HCT116 (cell line): ENCODE measurements around the gene SMARCD1. TPM values are rescaled to one million over a fixed set of nuclear protein-coding genes. Genes with fewer than 3 reads are reported as not detected.

Source experiments
- JUND ChIP-seq: IDR thresholded peaks from 2 replicates; pipeline ENCODE4 v1.6.1; 2012
- POLR2AphosphoS5 ChIP-seq: IDR thresholded peaks from 2 replicates; pipeline ENCODE4 v1.6.1; 2011; ENCODE audit warnings: mild to moderate bottlenecking, low read depth, low read length, moderate library complexity
- SRF ChIP-seq: IDR thresholded peaks from 2 replicates; pipeline ENCODE4 v1.6.1; 2012; ENCODE audit warnings: low read depth
- YY1 ChIP-seq: IDR thresholded peaks from 2 replicates; pipeline ENCODE4 v1.6.1; 2011; ENCODE audit warnings: low read length, low read depth, moderate library complexity, mild to moderate bottlenecking; ENCODE audit not compliant: insufficient replicate concordance; ENCODE audit errors: extremely low read depth
- total RNA-seq: library from RNA; stranded (reverse); gene quantifications from one replicate; pipeline ENCODE4 v1.2.1, GENCODE V29; 2021; ENCODE audit not compliant: unreplicated experiment
- TF ChIP-seq, protein P1 (sequence below), 3 experiments: fragments of 200-600 bp in 1 of 3; sonication (generic) in 1 of 3; IDR thresholded peaks in 2 of 3; conservative IDR thresholded peaks in 1 of 3; 2 replicates each; pipeline ENCODE4 v1.5.1; 2012 to 2017; ENCODE audit warnings: low read depth in 2 of 3, low read length in 2 of 3, antibody characterized with exemption in 1 of 3, borderline replicate concordance in 1 of 3, control low read depth in 1 of 3, mild to moderate bottlenecking in 1 of 3, mixed read lengths in 1 of 3, mixed run types in 1 of 3, moderate library complexity in 1 of 3; ENCODE audit not compliant: insufficient read depth in 1 of 3
- TF ChIP-seq, protein P2 (sequence below): IDR thresholded peaks from 2 replicates; pipeline ENCODE4 v1.6.1; 2012; ENCODE audit warnings: low read depth

Gene SMARCD1
- total RNA-seq, 1 experiment from 2014 or later = 64.8 TPM

DNA sequence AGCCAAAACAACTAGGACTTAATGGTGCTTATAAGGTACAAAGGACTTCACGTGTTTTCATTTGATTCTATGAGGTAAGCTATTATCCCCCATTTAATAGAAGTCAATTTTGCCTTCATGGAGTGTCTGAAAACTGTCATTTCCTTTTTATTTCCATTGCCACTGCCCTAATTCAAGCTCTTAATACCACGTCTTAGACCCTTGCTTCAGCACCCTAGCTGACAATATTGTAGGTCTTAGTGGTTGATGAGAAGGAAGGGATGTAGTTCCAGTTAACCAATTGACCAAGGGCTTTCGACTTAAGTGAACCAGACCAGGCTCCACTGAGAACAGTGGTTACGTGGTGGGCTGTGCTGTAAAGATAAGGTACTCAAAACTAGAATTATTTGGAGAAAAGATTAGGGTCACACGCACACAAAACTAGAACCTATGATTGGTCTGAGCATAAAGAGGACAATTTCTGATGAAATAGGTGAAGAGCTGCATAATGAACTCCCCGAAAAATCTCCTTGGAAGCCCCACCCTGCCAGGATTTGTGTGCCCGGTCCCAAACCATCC, 37.4 kb upstream of the SMARCD1 start (continued):
- TF ChIP-seq, protein P1, sequence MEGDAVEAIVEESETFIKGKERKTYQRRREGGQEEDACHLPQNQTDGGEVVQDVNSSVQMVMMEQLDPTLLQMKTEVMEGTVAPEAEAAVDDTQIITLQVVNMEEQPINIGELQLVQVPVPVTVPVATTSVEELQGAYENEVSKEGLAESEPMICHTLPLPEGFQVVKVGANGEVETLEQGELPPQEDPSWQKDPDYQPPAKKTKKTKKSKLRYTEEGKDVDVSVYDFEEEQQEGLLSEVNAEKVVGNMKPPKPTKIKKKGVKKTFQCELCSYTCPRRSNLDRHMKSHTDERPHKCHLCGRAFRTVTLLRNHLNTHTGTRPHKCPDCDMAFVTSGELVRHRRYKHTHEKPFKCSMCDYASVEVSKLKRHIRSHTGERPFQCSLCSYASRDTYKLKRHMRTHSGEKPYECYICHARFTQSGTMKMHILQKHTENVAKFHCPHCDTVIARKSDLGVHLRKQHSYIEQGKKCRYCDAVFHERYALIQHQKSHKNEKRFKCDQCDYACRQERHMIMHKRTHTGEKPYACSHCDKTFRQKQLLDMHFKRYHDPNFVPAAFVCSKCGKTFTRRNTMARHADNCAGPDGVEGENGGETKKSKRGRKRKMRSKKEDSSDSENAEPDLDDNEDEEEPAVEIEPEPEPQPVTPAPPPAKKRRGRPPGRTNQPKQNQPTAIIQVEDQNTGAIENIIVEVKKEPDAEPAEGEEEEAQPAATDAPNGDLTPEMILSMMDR (IDR thresholded peaks at IDR 0.05 in 2 of 3, conservative IDR thresholded peaks at IDR 0.05 in 1 of 3; ENCODE audit: borderline replicate concordance in 1 of 3, insufficient read depth in 1 of 3, low read depth in 2 of 3, low read length in 2 of 3) = no peak
- TF ChIP-seq JUND = no peak
- TF ChIP-seq, protein P2, sequence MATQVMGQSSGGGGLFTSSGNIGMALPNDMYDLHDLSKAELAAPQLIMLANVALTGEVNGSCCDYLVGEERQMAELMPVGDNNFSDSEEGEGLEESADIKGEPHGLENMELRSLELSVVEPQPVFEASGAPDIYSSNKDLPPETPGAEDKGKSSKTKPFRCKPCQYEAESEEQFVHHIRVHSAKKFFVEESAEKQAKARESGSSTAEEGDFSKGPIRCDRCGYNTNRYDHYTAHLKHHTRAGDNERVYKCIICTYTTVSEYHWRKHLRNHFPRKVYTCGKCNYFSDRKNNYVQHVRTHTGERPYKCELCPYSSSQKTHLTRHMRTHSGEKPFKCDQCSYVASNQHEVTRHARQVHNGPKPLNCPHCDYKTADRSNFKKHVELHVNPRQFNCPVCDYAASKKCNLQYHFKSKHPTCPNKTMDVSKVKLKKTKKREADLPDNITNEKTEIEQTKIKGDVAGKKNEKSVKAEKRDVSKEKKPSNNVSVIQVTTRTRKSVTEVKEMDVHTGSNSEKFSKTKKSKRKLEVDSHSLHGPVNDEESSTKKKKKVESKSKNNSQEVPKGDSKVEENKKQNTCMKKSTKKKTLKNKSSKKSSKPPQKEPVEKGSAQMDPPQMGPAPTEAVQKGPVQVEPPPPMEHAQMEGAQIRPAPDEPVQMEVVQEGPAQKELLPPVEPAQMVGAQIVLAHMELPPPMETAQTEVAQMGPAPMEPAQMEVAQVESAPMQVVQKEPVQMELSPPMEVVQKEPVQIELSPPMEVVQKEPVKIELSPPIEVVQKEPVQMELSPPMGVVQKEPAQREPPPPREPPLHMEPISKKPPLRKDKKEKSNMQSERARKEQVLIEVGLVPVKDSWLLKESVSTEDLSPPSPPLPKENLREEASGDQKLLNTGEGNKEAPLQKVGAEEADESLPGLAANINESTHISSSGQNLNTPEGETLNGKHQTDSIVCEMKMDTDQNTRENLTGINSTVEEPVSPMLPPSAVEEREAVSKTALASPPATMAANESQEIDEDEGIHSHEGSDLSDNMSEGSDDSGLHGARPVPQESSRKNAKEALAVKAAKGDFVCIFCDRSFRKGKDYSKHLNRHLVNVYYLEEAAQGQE = no peak
- TF ChIP-seq YY1 = no peak
- TF ChIP-seq SRF = no peak
- TF ChIP-seq POLR2AphosphoS5 = no peak
